Activated T-helper 9 cell treated with anti-CD3 and anti-CD28 coated beads, Interleukin-2, amount 50 U/mL, for 16 hours (primary cell): Measurements from ENCODE around the gene KIFAP3.
"Not testable (repeated sequence)": the region's sequence is repeated elsewhere in the genome, so short reads cannot be mapped to it uniquely, and the experiment has no call there.

ENCODE experiments used
- DNase-seq: peaks from one replicate; pipeline ENCODE4 v3.0.0-alpha.2; 2020; ENCODE audit warnings: low read depth

The KIFAP3 gene

DNA sequence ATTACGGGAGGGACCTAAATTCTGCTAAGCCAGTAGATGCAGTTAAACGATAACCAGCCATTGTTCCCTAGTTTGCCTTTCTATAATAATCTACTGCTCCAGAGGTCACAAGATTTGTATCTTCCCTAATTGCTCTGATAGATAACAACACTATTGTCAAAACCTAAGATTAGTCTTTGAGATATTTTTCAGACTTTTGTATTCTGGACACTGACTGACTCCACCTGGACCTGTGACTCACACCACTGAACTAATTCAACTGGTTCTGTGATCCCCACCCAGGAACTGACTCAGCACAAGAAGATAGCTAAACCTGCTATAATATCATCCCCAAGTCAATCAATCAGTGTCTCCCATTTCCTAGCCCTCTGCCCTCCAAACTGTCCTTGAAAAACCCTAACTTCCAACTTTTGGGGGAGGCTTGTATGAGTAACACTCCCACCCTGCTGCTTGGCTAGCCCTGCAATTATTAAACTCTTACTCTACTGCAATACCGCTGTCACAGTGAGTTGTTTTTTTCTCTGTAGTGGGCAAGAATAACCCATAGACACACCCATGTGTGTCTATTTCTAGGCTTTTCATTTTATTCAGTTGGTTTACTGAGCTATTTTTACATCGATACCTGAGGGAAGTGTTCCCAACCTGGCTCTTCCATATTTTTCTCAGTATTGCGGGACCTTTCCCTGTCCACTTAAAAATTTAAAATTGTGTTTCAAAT, 11.2 kb downstream of the KIFAP3 start:
- DNase-seq = no peak

DNA sequence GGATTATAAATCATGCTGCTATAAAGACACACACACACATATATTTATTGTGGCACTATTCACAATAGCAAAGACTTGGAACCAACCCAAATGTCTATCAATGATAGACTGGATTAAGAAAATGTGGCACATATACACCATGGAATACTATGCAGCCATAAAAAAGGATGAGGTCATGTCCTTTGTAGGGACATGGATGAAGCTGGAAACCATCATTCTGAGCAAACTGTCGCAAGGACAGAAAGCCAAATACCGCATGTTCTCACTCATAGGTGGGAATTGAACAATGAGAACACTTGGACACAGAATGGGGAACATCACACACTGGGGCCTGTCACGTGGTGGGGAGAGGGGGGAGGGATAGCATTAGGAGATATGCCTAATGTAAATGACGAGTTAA, 12.8 kb downstream of the KIFAP3 start:
- DNase-seq = not testable (repeated sequence)

DNA sequence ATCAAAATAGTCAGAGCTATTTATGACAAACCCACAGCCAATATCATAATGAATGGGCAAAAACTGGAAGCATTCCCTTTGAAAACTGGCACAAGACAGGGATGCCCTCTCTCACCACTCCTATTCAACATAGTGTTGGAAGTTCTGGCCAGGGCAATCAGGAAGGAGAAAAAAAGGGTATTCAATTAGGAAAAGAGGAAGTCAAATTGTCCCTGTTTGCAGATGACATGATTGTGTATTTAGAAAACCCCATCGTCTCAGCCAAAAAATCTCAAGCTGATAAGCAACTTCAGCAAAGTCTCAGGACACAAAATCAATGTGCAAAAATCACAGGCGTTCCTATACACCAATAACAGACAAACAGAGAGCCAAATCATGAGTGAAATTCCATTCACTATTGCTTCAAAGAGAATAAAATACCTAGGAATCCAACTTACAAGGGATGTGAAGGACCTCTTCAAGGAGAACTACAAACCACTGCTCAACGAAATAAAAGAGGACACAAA, 14.4 kb downstream of the KIFAP3 start:
- DNase-seq = not testable (repeated sequence)

GRCh38 chr1:170049176-170049800, 25.2 kb downstream of the KIFAP3 start:
- DNase-seq = no peak

DNA sequence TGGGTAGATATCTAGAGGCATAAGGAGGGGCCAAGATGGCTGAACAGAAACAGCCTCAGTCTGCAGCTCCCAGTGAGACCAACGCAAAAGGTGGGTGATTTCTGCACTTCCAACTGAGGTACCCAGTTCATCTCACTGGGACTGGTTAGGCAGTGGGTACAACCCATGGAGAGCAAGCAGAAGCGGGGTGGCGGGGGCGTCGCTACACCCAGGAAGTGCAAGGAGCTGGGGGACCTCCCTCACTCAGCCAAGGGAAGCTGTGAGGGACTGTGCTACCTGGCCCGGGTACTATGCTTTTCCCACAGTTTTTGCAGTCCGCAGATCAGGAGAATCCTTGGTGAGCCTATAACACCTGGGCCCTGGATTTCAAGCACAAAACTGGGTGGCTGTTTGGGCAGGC, 26.0 kb downstream of the KIFAP3 start:
- no peak for DNase-seq

- no peak for DNase-seq
These were observed 30.3 kb downstream of the KIFAP3 start for GRCh38 chr1:170044187-170044586.

- no peak for DNase-seq
These were observed 32.9 kb downstream of the KIFAP3 start for GRCh38 chr1:170041423-170042192.

DNA sequence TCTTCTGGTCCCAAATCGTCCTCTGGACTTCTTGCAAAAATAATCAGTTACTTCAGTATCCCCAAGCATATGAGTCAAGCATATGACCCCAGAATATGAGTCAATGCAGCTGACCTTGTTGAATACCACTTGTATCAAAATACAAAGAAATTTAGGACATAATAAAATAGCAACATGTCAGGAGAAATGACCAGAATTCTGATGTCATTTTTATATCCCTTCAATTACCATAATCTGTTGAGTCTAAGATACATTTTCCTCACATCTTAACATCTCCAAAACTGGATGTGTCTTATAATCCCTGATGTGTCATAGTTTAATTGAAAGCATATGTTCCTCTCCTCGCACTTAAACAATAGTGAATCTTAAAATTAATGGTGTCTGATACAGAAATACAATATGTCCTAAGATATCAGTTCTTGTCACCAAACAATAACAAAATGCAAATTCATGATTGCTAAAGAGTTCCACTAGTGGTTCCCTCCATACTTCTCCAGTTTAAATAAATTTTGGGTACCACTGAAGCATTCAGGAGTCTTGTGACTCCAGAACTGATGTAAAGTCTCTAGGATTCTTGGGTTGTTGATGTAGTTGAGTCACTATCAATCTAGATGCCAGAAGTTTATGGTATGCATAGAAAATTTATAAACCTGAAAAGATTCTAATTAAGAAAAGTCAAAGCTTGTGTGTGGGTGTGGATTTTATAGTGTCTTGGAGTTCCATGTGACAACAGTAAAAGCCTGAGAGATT, 41.8 kb downstream of the KIFAP3 start:
- no peak for DNase-seq

DNA sequence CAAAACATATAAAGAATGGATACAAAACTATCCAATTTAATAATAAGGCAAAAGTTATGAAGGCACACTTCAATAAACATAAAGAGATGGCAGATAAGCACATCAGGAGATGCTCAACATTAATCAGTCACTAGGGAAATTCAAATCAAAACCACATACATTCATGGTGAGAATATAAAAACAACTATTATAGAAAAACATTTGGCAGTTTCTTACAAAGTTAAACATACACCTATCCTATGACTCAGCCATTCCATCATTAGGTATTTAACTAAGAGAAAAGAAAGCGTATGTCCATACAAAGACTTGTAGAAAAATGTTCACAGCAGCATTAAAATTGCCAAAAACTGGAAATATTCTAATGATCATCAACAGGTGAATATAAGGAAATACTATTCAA, 44.3 kb downstream of the KIFAP3 start:
- no peak for DNase-seq

GRCh38 chr1:170027760-170028159, 46.7 kb downstream of the KIFAP3 start:
- no peak for DNase-seq

- no peak for DNase-seq
These were observed 53.6 kb downstream of the KIFAP3 start for GRCh38 chr1:170020859-170021258.

DNA sequence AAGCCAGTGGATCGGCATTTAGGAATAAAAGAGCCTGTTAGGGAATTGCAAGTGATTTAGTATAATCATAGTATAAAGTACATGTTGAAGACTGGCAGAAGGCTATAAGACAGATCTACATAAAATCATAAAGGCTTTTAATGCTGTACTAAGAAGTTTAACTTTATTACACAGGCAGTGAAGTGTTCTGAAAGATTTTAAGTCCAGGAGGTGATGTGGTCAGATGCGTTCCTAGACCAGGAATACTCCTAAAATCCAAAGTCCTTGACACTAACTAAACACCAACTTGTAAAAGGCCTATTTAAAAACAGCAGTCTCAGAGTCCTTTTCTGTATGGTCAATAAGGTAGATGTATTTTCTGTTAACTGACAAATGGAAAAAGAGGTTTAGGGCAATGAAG, 57.0 kb downstream of the KIFAP3 start:
- no peak for DNase-seq

DNA sequence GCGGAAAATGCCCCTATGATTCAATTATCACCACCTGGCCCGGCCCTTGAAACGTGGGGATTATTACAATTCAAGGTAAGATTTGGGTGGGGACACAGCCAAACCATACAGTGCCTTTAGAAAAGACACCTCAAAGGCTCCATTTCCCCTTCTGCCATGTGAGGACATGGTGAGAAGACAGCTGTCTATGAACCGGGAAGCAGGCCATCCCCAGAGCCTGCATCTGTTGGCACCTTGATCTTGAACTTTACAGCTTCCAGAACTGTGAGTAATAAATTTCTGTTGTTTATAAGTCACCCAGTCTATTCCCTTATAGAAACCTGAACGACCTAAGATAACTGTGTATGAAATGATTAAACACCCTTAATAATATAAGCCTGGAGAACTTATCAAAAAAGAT, 61.6 kb downstream of the KIFAP3 start:
- DNase-seq = no peak

DNA sequence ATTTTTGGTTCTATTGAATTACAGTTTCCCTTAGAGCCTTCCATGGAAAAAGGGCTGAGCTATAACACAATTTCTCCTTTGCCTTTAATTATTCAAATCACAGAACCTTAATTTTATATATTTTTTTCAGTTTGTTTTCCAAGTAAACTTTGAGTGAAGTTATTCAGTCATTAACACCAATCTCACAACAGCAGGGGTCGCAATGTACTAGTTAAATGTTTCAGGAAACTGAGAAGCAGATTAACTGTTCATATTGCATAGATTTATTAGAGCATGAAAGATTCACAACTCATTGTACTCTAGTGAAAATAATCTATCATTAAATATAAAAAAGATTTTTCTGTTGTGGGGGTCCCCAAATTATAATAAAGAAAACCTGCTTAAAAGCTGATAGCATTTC, 64.1 kb downstream of the KIFAP3 start:
- no peak for DNase-seq

DNA sequence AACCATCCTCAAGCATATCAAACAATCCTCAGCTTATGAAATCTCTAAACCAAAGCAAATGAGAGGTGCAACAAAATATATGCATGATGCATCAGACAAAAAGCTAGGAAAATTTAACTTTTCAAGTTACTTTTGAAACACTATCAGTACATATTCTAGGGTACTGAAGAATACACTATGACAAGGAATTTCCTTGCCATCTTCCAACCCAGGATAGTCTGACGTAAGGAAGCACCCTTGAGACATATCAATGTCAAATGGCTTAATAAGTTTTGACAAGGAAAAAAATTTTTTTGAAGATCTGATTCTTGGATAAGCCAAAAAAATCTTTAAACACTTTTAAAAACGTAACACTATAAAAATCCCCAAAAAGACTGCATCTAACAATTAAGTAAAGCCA, 64.9 kb downstream of the KIFAP3 start:
- DNase-seq = no peak

- not testable (repeated sequence) for DNase-seq
These were observed 65.8 kb downstream of the KIFAP3 start for GRCh38 chr1:170008745-170009144.

DNA sequence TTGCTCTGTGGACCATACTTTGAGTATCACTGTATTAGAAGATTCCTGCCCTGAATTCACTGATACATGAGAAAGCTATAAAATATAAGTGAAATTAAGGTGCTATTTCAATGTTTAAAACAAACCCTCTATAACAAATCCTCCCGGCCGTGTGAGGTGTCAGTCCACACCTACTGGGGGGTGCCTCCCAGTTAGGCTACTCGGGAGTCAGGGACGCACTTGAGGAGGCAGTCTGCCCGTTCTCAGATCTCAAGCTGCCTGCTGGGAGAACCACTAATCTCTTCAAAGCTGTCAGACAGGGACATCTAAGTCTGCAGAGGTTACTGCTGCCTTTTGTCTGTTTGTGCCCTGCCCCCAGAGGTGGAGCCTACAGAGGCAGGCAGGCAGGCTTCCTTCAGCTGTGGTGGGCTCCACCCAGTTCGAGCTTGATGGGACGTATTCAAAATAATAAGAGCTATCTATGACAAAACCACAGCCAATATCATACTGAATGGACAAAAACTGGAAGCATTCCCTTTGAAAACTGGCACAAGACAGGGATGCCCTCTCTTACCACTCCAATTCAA, 71.1 kb downstream of the KIFAP3 start:
- not testable (repeated sequence) for DNase-seq

DNA sequence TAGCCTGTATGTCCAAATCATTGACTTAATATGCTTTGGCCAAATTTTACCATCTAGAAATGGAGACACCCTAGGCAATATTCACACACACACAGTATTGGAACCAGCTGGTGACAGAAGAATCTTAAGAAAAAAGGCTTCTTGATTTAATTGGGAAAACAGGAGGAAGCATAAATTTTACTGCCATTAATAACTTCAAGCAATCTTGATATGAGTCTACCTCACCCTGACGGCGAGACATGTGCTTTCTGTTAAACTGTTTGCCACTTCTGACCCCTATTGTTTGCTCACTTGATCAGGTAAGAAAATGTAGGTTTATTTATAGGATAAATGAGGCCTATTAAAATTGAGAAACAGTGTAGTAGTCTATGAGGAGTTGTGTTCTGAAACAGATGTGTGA, 73.2 kb downstream of the KIFAP3 start:
- DNase-seq = no peak

- no peak for DNase-seq
These were observed 74.7 kb downstream of the KIFAP3 start for GRCh38 chr1:169999761-170000160.

DNA sequence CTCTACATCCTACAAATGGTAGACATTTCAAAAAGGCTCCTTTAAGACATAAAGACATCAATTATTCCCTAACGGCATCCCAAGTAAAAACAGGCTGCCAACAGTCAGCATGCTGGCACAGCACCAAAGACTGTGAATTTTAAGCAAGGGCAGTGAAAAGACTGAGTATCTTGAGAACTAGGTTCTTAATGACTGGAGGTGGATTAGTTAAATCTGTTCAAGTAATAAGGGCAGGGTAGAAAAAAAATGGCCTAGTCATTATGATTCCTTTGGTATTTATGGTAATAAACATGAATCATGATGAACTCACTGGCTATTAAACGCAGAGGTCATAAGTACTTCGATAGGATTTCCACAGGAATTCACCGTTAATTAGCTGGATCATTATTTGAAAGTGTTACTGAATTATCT, 75.2 kb downstream of the KIFAP3 start:
- DNase-seq = no peak

GRCh38 chr1:169995993-169996392, 78.5 kb downstream of the KIFAP3 start:
- DNase-seq = no peak

GRCh38 chr1:169989246-169989645, 85.2 kb downstream of the KIFAP3 start:
- DNase-seq = no peak
